HEK293T (cell line): ENCODE data around the gene SPRR1A.
"Not testable (repeated sequence)": the region's sequence is repeated elsewhere in the genome, so short reads cannot be mapped to it uniquely, and the experiment has no call there.

Experiments
- CTCF ChIA-PET: fragments of 350-600 bp; formaldehyde crosslinking; extraction: SDS; loops from one replicate; lab custom pipeline; 2021; ENCODE audit warnings: antibody characterized with exemption, inconsistent platforms; lab: Yijun Ruan, JAX
- POLR2A ChIA-PET: fragments of 350-600 bp; formaldehyde crosslinking; extraction: SDS; loops from one replicate; lab custom pipeline; 2020; ENCODE audit warnings: antibody characterized with exemption, inconsistent platforms; lab: Yijun Ruan, JAX
- DNase-seq: peaks from one replicate; pipeline ENCODE4 v3.0.0; 2012; ENCODE audit warnings: mixed read lengths; ENCODE audit errors: extremely low spot score
- ARNT ChIP-seq: fragments of 450-650 bp; IDR thresholded peaks from 2 replicates; pipeline ENCODE4 v1.6.1; 2017; ENCODE audit warnings: mild to moderate bottlenecking
- BHLHE40 ChIP-seq: fragments of 450-650 bp; IDR thresholded peaks from 2 replicates; pipeline ENCODE4 v1.6.1; 2016; ENCODE audit warnings: mild to moderate bottlenecking, moderate library complexity, borderline replicate concordance
- CTBP1 ChIP-seq: fragments of 450-650 bp; IDR thresholded peaks from 2 replicates; pipeline ENCODE4 v1.6.1; 2016; ENCODE audit warnings: borderline replicate concordance
- ELF4 ChIP-seq: fragments of 450-650 bp; IDR thresholded peaks from 2 replicates; pipeline ENCODE4 v1.6.1; 2017; ENCODE audit warnings: antibody characterized with exemption
- FOXA1 ChIP-seq: fragments of 450-650 bp; IDR thresholded peaks from 2 replicates; pipeline ENCODE4 v1.6.1; 2016; ENCODE audit warnings: mild to moderate bottlenecking
- FOXK2 ChIP-seq: fragments of 450-650 bp; IDR thresholded peaks from 2 replicates; pipeline ENCODE4 v1.6.1; 2016; ENCODE audit warnings: mild to moderate bottlenecking
- FOXM1 ChIP-seq: fragments of 450-650 bp; IDR thresholded peaks from 2 replicates; pipeline ENCODE4 v1.6.1; 2017; ENCODE audit warnings: mild to moderate bottlenecking, borderline replicate concordance
- HDGF ChIP-seq: fragments of 450-650 bp; IDR thresholded peaks from 2 replicates; pipeline ENCODE4 v1.6.1; 2017; ENCODE audit warnings: antibody characterized with exemption, borderline replicate concordance
- L3MBTL2 ChIP-seq: fragments of 450-650 bp; conservative IDR thresholded peaks from 2 replicates; pipeline ENCODE4 v1.6.1; 2016; ENCODE audit warnings: mild to moderate bottlenecking
- LEF1 ChIP-seq: fragments of 450-650 bp; IDR thresholded peaks from 2 replicates; pipeline ENCODE4 v1.6.1; 2017; ENCODE audit warnings: mild to moderate bottlenecking, borderline replicate concordance
- NFRKB ChIP-seq: fragments of 450-650 bp; IDR thresholded peaks from 2 replicates; pipeline ENCODE4 v1.6.1; 2016; ENCODE audit warnings: mild to moderate bottlenecking, moderate library complexity
- PKNOX1 ChIP-seq: fragments of 450-650 bp; IDR thresholded peaks from 2 replicates; pipeline ENCODE4 v1.6.1; 2016
- SP1 ChIP-seq: fragments of 450-650 bp; IDR thresholded peaks from 2 replicates; pipeline ENCODE4 v1.6.1; 2017
- SUZ12 ChIP-seq: fragments of 450-650 bp; IDR thresholded peaks from 2 replicates; pipeline ENCODE4 v1.6.1; 2016; ENCODE audit warnings: mild to moderate bottlenecking
- TARDBP ChIP-seq: fragments of 450-650 bp; IDR thresholded peaks from 2 replicates; pipeline ENCODE4 v1.6.1; 2016
- ZNF384 ChIP-seq: fragments of 450-650 bp; IDR thresholded peaks from 2 replicates; pipeline ENCODE4 v1.6.1; 2016

Gene SPRR1A

GRCh38 chr1:152998476-152998875, 14.6 kb downstream of the SPRR1A start:
- POLR2A ChIA-PET, result no interaction called here
- no peak for TF ChIP-seq LEF1
- TF ChIP-seq L3MBTL2, result no peak
- TF ChIP-seq ZNF384, result no peak
- TF ChIP-seq ARNT, result no peak
- no peak for TF ChIP-seq FOXK2
- no peak for TF ChIP-seq HDGF
- CTCF ChIA-PET, result no interaction called here
- DNase-seq, result no peak

- no peak for TF ChIP-seq FOXA1
- no peak for TF ChIP-seq CTBP1
- no peak for TF ChIP-seq NFRKB
- no peak for TF ChIP-seq PKNOX1
- no peak for TF ChIP-seq L3MBTL2
- TF ChIP-seq ELF4, result no peak
- TF ChIP-seq FOXM1, result no peak
- TF ChIP-seq BHLHE40, result no peak
- TF ChIP-seq SUZ12, result no peak
- no peak for DNase-seq
- CTCF ChIA-PET, result no interaction called here
- POLR2A ChIA-PET, result no interaction called here
Measured at GRCh38 chr1:152999818-153000217, 15.9 kb downstream of the SPRR1A start.

- DNase-seq, result no peak
- TF ChIP-seq FOXK2 (no peak), BHLHE40 (no peak), FOXA1 (no peak), ZNF384 (no peak), TARDBP (no peak), NFRKB (no peak), ARNT (no peak), HDGF (no peak), FOXM1 (no peak), CTBP1 (no peak), SUZ12 (no peak), ELF4 (no peak), PKNOX1 (no peak), SP1 (no peak)
- ChIA-PET POLR2A (no interaction called here), CTCF (no interaction called here)
Measured at GRCh38 chr1:153000294-153000693, 16.4 kb downstream of the SPRR1A start.

GRCh38 chr1:153001382-153001781, 17.5 kb downstream of the SPRR1A start, which contains the start of gene SPRR3:
TSS of gene SPRR3 (plus strand) at chr1:153001749. CDS start at chr1:153003021, 1,272 bp downstream.
- DNase-seq, result no peak
- TF ChIP-seq HDGF (no peak), FOXM1 (no peak), L3MBTL2 (no peak), NFRKB (no peak), ZNF384 (no peak), CTBP1 (no peak), FOXA1 (no peak), FOXK2 (no peak), TARDBP (no peak), BHLHE40 (no peak), ARNT (no peak), SUZ12 (no peak), LEF1 (no peak), PKNOX1 (no peak), SP1 (no peak), ELF4 (no peak)
- ChIA-PET CTCF (interaction anchor here (0.7 kb wide), 1 partner anchor 75 kb away, joined by 3 read pairs; no protein-coding TSS in a partner anchor), POLR2A (no interaction called here)

GRCh38 chr1:153011235-153011758, 27.4 kb downstream of the SPRR1A start:
- CTCF ChIA-PET, result interaction anchor here (0.6 kb wide), 1 partner anchor 93 kb away, joined by 3 read pairs; no protein-coding TSS in a partner anchor
- POLR2A ChIA-PET, result not testable (repeated sequence)

GRCh38 chr1:153021829-153022228, 37.9 kb downstream of the SPRR1A start:
- CTCF ChIA-PET, DNase-seq, POLR2A ChIA-PET: not testable (repeated sequence)

More at GRCh38 chr1:153011235-153011758, 27.4 kb downstream of the SPRR1A start:
- not testable (repeated sequence) for DNase-seq

- POLR2A ChIA-PET, CTCF ChIA-PET, DNase-seq: not testable (repeated sequence)
Measured at GRCh38 chr1:153022340-153022739, 38.5 kb downstream of the SPRR1A start.

- TF ChIP-seq ARNT (no peak), SP1 (no peak), ZNF384 (no peak), CTBP1 (no peak), FOXM1 (no peak), HDGF (no peak), NFRKB (no peak), BHLHE40 (no peak), FOXA1 (no peak), FOXK2 (no peak), TARDBP (no peak)
- ChIA-PET CTCF (no interaction called here), POLR2A (no interaction called here)
- DNase-seq, result no peak
Measured at GRCh38 chr1:153023109-153023508, 39.2 kb downstream of the SPRR1A start.
